Trophoblast cell (in vitro differentiated cells and primary cell): ENCODE results near the gene DLG3.

Experiments used
- DNase-seq, 2 donors: peaks; one replicate each; pipeline ENCODE4 v3.0.0-alpha.2; 2016
- H2AFZ ChIP-seq: 2 replicates; pipeline ENCODE4 v1.6.1; 2013; ENCODE audit warnings: low read length, moderate library complexity, mild to moderate bottlenecking; ENCODE audit not compliant: insufficient read depth, poor library complexity
- H2AK5ac ChIP-seq: 2 replicates; pipeline ENCODE4 v1.6.1; 2013; ENCODE audit warnings: mild to moderate bottlenecking, low read length
- H2BK120ac ChIP-seq: 2 replicates; pipeline ENCODE4 v1.6.1; 2013; ENCODE audit warnings: low read length, mild to moderate bottlenecking, moderate library complexity; ENCODE audit not compliant: insufficient read depth, poor library complexity
- H2BK12ac ChIP-seq: 2 replicates; pipeline ENCODE4 v1.6.1; 2013; ENCODE audit warnings: mild to moderate bottlenecking, low read length, moderate library complexity
- H2BK5ac ChIP-seq: 2 replicates; pipeline ENCODE4 v1.6.1; 2013; ENCODE audit warnings: low read length, low read depth, moderate library complexity, mild to moderate bottlenecking; ENCODE audit not compliant: poor library complexity
- H3K14ac ChIP-seq: 2 replicates; pipeline ENCODE4 v1.6.1; 2013; ENCODE audit warnings: mild to moderate bottlenecking, low read length
- H3K18ac ChIP-seq: 2 replicates; pipeline ENCODE4 v1.6.1; 2013; ENCODE audit warnings: mild to moderate bottlenecking, low read length
- H3K23ac ChIP-seq: 2 replicates; pipeline ENCODE4 v1.6.1; 2013; ENCODE audit warnings: low read length
- H3K27ac ChIP-seq: 2 replicates; pipeline ENCODE4 v1.5.1; 2013; ENCODE audit warnings: low read depth, mild to moderate bottlenecking, inconsistent platforms, low read length, moderate library complexity
- H3K27me3 ChIP-seq: 2 replicates; pipeline ENCODE4 v1.6.1; 2013; ENCODE audit warnings: inconsistent platforms, mild to moderate bottlenecking, low read length, moderate library complexity; ENCODE audit not compliant: insufficient read depth
- H3K36me3 ChIP-seq, 2 experiments: 1 replicate in 1 of 2; 2 replicates in 1 of 2; pipeline ENCODE4 v1.6.1; 2013; ENCODE audit warnings: low read length in 2 of 2, mild to moderate bottlenecking in 2 of 2, moderate library complexity in 1 of 2; ENCODE audit not compliant: insufficient read depth in 2 of 2, control insufficient read depth in 1 of 2
- H3K4ac ChIP-seq: 2 replicates; pipeline ENCODE4 v1.6.1; 2013; ENCODE audit warnings: low read depth, mild to moderate bottlenecking, low read length, moderate library complexity
- H3K4me1 ChIP-seq, 2 experiments: 1 replicate in 1 of 2; 2 replicates in 1 of 2; pipeline ENCODE4 v1.6.1; 2013; ENCODE audit warnings: low read length in 2 of 2, mild to moderate bottlenecking in 2 of 2, moderate library complexity in 1 of 2; ENCODE audit not compliant: insufficient read depth in 2 of 2, control insufficient read depth in 1 of 2
- H3K4me2 ChIP-seq: 2 replicates; pipeline ENCODE4 v1.6.1; 2013; ENCODE audit warnings: inconsistent platforms, mild to moderate bottlenecking, low read length, moderate library complexity
- H3K4me3 ChIP-seq: 2 replicates; pipeline ENCODE4 v1.5.1; 2013; ENCODE audit warnings: mild to moderate bottlenecking, low read depth, low read length, inconsistent platforms
- H3K79me1 ChIP-seq: one replicate; pipeline ENCODE4 v1.6.1; 2013; ENCODE audit warnings: low read length
- H3K79me2 ChIP-seq: 2 replicates; pipeline ENCODE4 v1.6.1; 2013; ENCODE audit warnings: low read length, mild to moderate bottlenecking; ENCODE audit not compliant: control insufficient read depth, insufficient read depth, poor library complexity
- H3K9ac ChIP-seq: 2 replicates; pipeline ENCODE4 v1.6.1; 2013; ENCODE audit warnings: mild to moderate bottlenecking, low read length
- H3K9me3 ChIP-seq: 2 replicates; pipeline ENCODE4 v1.6.1; 2013; ENCODE audit warnings: low read depth, mild to moderate bottlenecking, control low read depth, inconsistent platforms, low read length; ENCODE audit not compliant: insufficient read depth
- H4K12ac ChIP-seq: 2 replicates; pipeline ENCODE4 v1.6.1; 2013; ENCODE audit warnings: low read depth, mild to moderate bottlenecking, low read length, moderate library complexity
- H4K8ac ChIP-seq: 2 replicates; pipeline ENCODE4 v1.6.1; 2013; ENCODE audit warnings: low read depth, mild to moderate bottlenecking, low read length, moderate library complexity
- H4K91ac ChIP-seq: one replicate; pipeline ENCODE4 v1.6.1; 2013; ENCODE audit warnings: low read depth, mild to moderate bottlenecking, low read length, moderate library complexity
- WGBS: extraction: QIAGEN DNeasy Blood & Tissue Kit; methylation state at CpG from one replicate; pipeline ENCODE4 v1.1.7; 2013; ENCODE audit warnings: missing lambda C conversion rate; ENCODE audit not compliant: insufficient read length, insufficient coverage; ENCODE audit errors: extremely low coverage; 5-methylcytosine and 5-hydroxymethylcytosine counted together

DLG3 gene

GRCh38 chrX:70422851-70423341, 21.7 kb upstream of the DLG3 start, which contains the start of gene GDPD2:
Gene GDPD2, plus strand, starts transcription at chrX:70423314. Its CDS starts 1,671 bp downstream, at chrX:70424985.
- Histone ChIP-seq H3K4ac (no peak within 1 kb of the TSS), H3K23ac (no peak within 1 kb of the TSS), H3K4me3 (no peak within 1 kb of the TSS), H3K9ac (no peak within 1 kb of the TSS), H3K79me1 (peaks cover 4% of the 10 kb centered on the region), H3K27me3 (no peaks in the 10 kb centered on the region), H3K4me1 (peaks cover 5 to 15% of the 10 kb centered on the region in 2 experiments), H3K4me2 (no peak within 1 kb of the TSS), H2BK5ac (no peak within 1 kb of the TSS), H4K91ac (peak within 1 kb of the TSS; percentile 14), H3K18ac (no peak within 1 kb of the TSS), H2AK5ac (no peak within 1 kb of the TSS), H3K27ac (no peak within 1 kb of the TSS), H2BK12ac (peak within 1 kb of the TSS; percentile 22), H4K8ac (peak within 1 kb of the TSS; percentile 54), H2AFZ (no peak within 1 kb of the TSS), H2BK120ac (no peak within 1 kb of the TSS), H3K36me3 (peaks cover 7 to 8% of the 10 kb centered on the region in 2 experiments), H4K12ac (no peak within 1 kb of the TSS), H3K79me2 (peaks cover 1% of the 10 kb centered on the region), H3K14ac (no peak within 1 kb of the TSS), H3K9me3 (no peaks in the 10 kb centered on the region)
- no CpG with 5 or more reads among the region's 11 CpGs for WGBS
- no peak for DNase-seq

- no peak overlapping the region for H3K18ac ChIP-seq
- DNase-seq, result no peak
- H3K9me3 ChIP-seq, result no peaks in the 10 kb centered on the region
- peaks cover 5 to 15% of the 10 kb centered on the region in 2 experiments for H3K4me1 ChIP-seq
- H3K4ac ChIP-seq, result no peak overlapping the region
- H3K27ac ChIP-seq, result no peak overlapping the region
- H2BK120ac ChIP-seq, result no peak overlapping the region
- peaks cover 4% of the 10 kb centered on the region for H3K79me1 ChIP-seq
- no peak overlapping the region for H3K4me3 ChIP-seq
- no peak overlapping the region for H3K4me2 ChIP-seq
- H4K91ac ChIP-seq, result peak overlapping the region; percentile 14
- peaks cover 7% of the 10 kb centered on the region in 2 experiments for H3K36me3 ChIP-seq
- H3K27me3 ChIP-seq, result no peaks in the 10 kb centered on the region
- no CpG with 5 or more reads among the region's 10 CpGs for WGBS
- H3K9ac ChIP-seq, result no peak overlapping the region
- no peak overlapping the region for H2AFZ ChIP-seq
- no peak overlapping the region for H4K12ac ChIP-seq
- no peak overlapping the region for H2BK5ac ChIP-seq
- H3K79me2 ChIP-seq, result peaks cover 1% of the 10 kb centered on the region
- H3K14ac ChIP-seq, result no peak overlapping the region
- no peak overlapping the region for H3K23ac ChIP-seq
- H4K8ac ChIP-seq, result no peak overlapping the region
- no peak overlapping the region for H2AK5ac ChIP-seq
- peak overlapping the region; percentile 22 for H2BK12ac ChIP-seq
Observed at GRCh38 chrX:70423936-70424675, 20.5 kb upstream of the DLG3 start.

- no CpG with 5 or more reads among the region's 10 CpGs for WGBS
- no peaks in the 10 kb centered on the region for H3K9me3 ChIP-seq
Observed at GRCh38 chrX:70424801-70425200, 19.8 kb upstream of the DLG3 start.

GRCh38 chrX:70426286-70427278, 18.1 kb upstream of the DLG3 start:
- no peak overlapping the region for H3K14ac ChIP-seq
- H4K12ac ChIP-seq, result no peak overlapping the region
- H3K9ac ChIP-seq, result no peak overlapping the region
- H3K4me1 ChIP-seq, result peaks cover 5 to 15% of the 10 kb centered on the region in 2 experiments
- H2AK5ac ChIP-seq, result no peak overlapping the region
- WGBS, result no CpG with 5 or more reads among the region's 15 CpGs
- no peaks in the 10 kb centered on the region for H3K27me3 ChIP-seq
- H2AFZ ChIP-seq, result no peak overlapping the region
- peaks cover 4% of the 10 kb centered on the region for H3K79me1 ChIP-seq
- H3K36me3 ChIP-seq, result peaks cover under 1 to 1% of the 10 kb centered on the region in 2 experiments
- no peak overlapping the region for H3K4ac ChIP-seq
- H3K23ac ChIP-seq, result no peak overlapping the region
- no peak overlapping the region for H2BK5ac ChIP-seq
- no peak for DNase-seq
- H4K8ac ChIP-seq, result no peak overlapping the region
- H3K27ac ChIP-seq, result no peak overlapping the region
- H3K18ac ChIP-seq, result no peak overlapping the region
- H3K9me3 ChIP-seq, result no peaks in the 10 kb centered on the region
- H3K79me2 ChIP-seq, result peaks cover 1% of the 10 kb centered on the region
- H3K4me2 ChIP-seq, result no peak overlapping the region
- H2BK120ac ChIP-seq, result no peak overlapping the region
- no peak overlapping the region for H2BK12ac ChIP-seq
- H3K4me3 ChIP-seq, result no peak overlapping the region
- no peak overlapping the region for H4K91ac ChIP-seq

More at GRCh38 chrX:70424801-70425200, 19.8 kb upstream of the DLG3 start:
- H3K79me1 ChIP-seq, result peaks cover 4% of the 10 kb centered on the region
- H4K91ac ChIP-seq, result peak overlapping the region; percentile 18
- no peak overlapping the region for H3K4ac ChIP-seq
- no peaks in the 10 kb centered on the region for H3K27me3 ChIP-seq
- H3K79me2 ChIP-seq, result peaks cover 1% of the 10 kb centered on the region
- no peak overlapping the region for H2BK12ac ChIP-seq
- no peak overlapping the region for H3K4me2 ChIP-seq
- no peak overlapping the region for H2BK120ac ChIP-seq
- H2AFZ ChIP-seq, result no peak overlapping the region
- no peak overlapping the region for H3K27ac ChIP-seq
- H3K9ac ChIP-seq, result no peak overlapping the region
- H4K8ac ChIP-seq, result no peak overlapping the region
- H3K18ac ChIP-seq, result no peak overlapping the region
- no peak overlapping the region for H3K14ac ChIP-seq
- H2BK5ac ChIP-seq, result no peak overlapping the region
- DNase-seq, result no peak
- peaks cover 4 to 5% of the 10 kb centered on the region in 2 experiments for H3K36me3 ChIP-seq
- no peak overlapping the region for H3K4me3 ChIP-seq
- H4K12ac ChIP-seq, result no peak overlapping the region
- no peak overlapping the region for H3K23ac ChIP-seq
- peaks cover 5 to 15% of the 10 kb centered on the region in 2 experiments for H3K4me1 ChIP-seq
- H2AK5ac ChIP-seq, result no peak overlapping the region
